GM18951 (cell line): ENCODE data around the gene CCDC187.

Experiments used
- POLR2A ChIP-seq: IDR thresholded peaks from 4 replicates; pipeline ENCODE4 v1.6.1; 2011; ENCODE audit warnings: mild to moderate bottlenecking; ENCODE audit not compliant: insufficient read length, insufficient read depth; ENCODE audit errors: extremely low read depth
- in situ Hi-C: fragments of 300-500 bp; cut with MboI; formaldehyde crosslinking; loops from one replicate; pipeline ENCODE4 v1.12.0; 2022; ENCODE audit warnings: low sequenced_read_pairs, mixed read lengths, inconsistent platforms; ENCODE audit not compliant: unreplicated experiment

Gene CCDC187

GRCh38 chr9:136316896-136317676, 13.2 kb upstream of the CCDC187 start:
- in situ Hi-C loops: no loop called here
- no peak for TF ChIP-seq POLR2A

- in situ Hi-C loops: no loop called here
- TF ChIP-seq POLR2A: no peak
These were observed 12.4 kb upstream of the CCDC187 start for GRCh38 chr9:136316271-136316751.

GRCh38 chr9:136314944-136315343, 11.1 kb upstream of the CCDC187 start:
- TF ChIP-seq POLR2A: no peak

DNA sequence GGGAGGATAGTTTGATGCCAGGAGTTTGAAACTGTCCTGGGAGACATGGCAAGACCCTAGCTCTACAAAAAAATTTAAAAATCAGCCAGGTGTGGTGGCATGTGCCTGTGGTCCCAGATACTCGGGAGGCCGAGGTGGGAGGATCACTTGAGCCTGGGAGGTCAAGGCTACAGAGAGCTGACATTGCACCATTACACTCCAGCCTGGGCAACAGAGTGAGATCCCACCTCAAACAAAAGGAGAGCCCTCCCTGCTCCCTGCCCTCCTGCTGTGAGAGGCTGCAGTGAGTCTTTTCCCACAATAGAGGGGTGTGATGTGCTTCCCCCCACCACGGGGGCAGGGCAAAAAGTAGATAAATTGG, 10.1 kb upstream of the CCDC187 start:
- in situ Hi-C loops: no loop called here
- TF ChIP-seq POLR2A: no peak

More at GRCh38 chr9:136314944-136315343, 11.1 kb upstream of the CCDC187 start:
- in situ Hi-C loops: no loop called here

- in situ Hi-C loops: no loop called here
- TF ChIP-seq POLR2A: no peak
These were observed 9.5 kb upstream of the CCDC187 start for GRCh38 chr9:136313111-136314055.

- no peak for TF ChIP-seq POLR2A
- in situ Hi-C loops: no loop called here
These were observed 8.5 kb upstream of the CCDC187 start for GRCh38 chr9:136312436-136312835.

DNA sequence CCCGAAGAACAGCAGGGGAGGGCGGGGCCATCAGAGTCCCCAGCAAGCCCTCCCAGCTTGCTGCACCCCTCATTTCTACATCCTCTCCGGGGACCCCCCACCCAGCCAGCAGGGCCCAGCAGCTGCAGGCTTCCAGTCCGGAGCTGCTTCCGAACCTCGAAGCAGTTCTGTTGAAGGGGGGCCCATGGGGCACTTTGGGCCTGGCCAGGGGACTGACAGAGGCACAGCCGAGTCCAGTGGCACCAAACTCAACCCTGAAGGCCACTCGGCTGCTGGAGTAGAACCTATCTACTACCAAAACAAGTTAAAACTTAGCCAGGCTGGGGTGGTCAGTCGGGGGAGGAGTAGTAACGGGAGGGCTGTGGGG, 8.1 kb upstream of the CCDC187 start:
- in situ Hi-C loops: no loop called here
- no peak for TF ChIP-seq POLR2A

GRCh38 chr9:136311051-136312008, 7.4 kb upstream of the CCDC187 start:
- in situ Hi-C loops: no loop called here
- TF ChIP-seq POLR2A: no peak

GRCh38 chr9:136310273-136311030, 6.6 kb upstream of the CCDC187 start:
- no peak for TF ChIP-seq POLR2A
- in situ Hi-C loops: no loop called here

- TF ChIP-seq POLR2A: no peak
- in situ Hi-C loops: no loop called here
These were observed 5.9 kb upstream of the CCDC187 start for GRCh38 chr9:136309806-136310220.

GRCh38 chr9:136309101-136309801, 5.4 kb upstream of the CCDC187 start:
- TF ChIP-seq POLR2A: no peak
- in situ Hi-C loops: no loop called here
